ENCODE measurements around the gene RAB4B.

RAB4B gene

DNA sequence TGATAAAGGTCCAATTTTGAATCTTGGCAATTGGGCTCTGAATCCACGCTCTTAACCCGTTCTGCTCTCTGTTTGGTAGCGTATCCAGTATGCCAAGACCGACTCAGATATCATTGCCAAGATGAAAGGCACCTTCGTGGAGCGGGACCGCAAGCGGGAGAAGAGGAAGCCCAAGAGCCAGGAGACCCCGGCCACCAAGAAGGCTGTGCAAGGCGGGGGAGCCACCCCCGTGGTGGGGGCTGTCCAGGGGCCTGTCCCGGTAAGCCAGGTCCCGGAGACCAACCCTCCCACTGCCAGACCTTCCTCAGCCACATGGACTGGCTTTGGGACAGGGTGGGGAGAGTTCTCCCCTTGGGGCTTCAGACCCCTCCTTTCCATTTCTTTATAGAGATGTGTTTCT, 18.7 kb upstream of the RAB4B start:
- no peak for TF ChIP-seq EZH2phosphoT487 (IDR thresholded peaks at IDR 0.05; ENCODE audit: borderline replicate concordance)
- TF ChIP-seq, protein P1, sequence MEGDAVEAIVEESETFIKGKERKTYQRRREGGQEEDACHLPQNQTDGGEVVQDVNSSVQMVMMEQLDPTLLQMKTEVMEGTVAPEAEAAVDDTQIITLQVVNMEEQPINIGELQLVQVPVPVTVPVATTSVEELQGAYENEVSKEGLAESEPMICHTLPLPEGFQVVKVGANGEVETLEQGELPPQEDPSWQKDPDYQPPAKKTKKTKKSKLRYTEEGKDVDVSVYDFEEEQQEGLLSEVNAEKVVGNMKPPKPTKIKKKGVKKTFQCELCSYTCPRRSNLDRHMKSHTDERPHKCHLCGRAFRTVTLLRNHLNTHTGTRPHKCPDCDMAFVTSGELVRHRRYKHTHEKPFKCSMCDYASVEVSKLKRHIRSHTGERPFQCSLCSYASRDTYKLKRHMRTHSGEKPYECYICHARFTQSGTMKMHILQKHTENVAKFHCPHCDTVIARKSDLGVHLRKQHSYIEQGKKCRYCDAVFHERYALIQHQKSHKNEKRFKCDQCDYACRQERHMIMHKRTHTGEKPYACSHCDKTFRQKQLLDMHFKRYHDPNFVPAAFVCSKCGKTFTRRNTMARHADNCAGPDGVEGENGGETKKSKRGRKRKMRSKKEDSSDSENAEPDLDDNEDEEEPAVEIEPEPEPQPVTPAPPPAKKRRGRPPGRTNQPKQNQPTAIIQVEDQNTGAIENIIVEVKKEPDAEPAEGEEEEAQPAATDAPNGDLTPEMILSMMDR (conservative IDR thresholded peaks at IDR 0.05; ENCODE audit: low read length): no peak
- Histone ChIP-seq H3K4me3 (ENCODE audit: low read length, poor library complexity, severe bottlenecking) (no peak overlapping the region), H3K9me3 (ENCODE audit: insufficient read depth, low read depth, low read length) (no peaks in the 10 kb centered on the region), H3K4me1 (ENCODE audit: insufficient read depth, low read length, poor library complexity, severe bottlenecking) (peaks cover 29% of the 10 kb centered on the region), H3K36me3 (ENCODE audit: insufficient read depth, low read length) (peaks cover 75% of the 10 kb centered on the region; the same call in 1 of the 2 replicates), H4K20me1 (ENCODE audit: insufficient read depth, low read length, poor library complexity, severe bottlenecking) (peaks cover 50% of the 10 kb centered on the region), H3K79me2 (ENCODE audit: insufficient read depth, low read length) (peaks cover 77% of the 10 kb centered on the region), H3K9me2 (replicated peaks; ENCODE audit: low read depth, low read length) (no peaks in the 10 kb centered on the region), H3K4me2 (ENCODE audit: low read depth, low read length, poor library complexity, severe bottlenecking) (no peak overlapping the region), H2AFZ (ENCODE audit: low read length) (no peak overlapping the region), H3F3A (ENCODE audit: low read depth) (no peaks in the 10 kb centered on the region), H3K27me3 (ENCODE audit: insufficient read depth, low read length, poor library complexity, severe bottlenecking) (no peaks in the 10 kb centered on the region), H3K9ac (ENCODE audit: low read depth, low read length, poor library complexity, severe bottlenecking) (no peak overlapping the region)

DNA sequence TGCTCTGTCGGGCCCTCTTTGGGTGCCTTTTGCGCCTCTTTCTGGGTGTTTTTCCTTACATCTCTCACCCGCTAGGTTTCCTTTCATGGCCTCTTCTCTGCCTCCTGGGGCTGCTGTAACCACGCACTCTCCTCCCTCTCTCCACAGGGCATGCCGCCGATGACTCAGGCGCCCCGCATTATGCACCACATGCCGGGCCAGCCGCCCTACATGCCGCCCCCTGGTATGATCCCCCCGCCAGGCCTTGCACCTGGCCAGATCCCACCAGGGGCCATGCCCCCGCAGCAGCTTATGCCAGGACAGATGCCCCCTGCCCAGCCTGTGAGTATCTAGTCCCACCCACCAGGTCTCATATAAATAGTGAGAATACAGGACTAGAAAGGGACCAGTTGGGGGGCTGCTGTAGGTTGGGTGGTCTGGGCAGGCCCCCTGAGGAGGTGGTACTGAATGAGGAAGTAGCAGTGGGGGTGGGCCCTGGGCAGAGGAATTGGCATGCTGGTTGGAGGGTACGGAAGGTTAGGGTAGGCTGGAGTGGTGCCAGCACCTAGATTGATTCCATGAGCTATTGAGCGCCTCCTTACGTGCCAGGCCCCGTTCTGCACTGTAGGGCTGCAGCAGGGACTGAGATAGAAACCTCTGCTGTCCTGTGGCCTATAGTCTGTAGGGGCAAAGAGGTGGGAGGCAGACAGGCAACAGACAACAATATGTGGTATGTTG, 15.1 kb upstream of the RAB4B start:
- H3K4me1 ChIP-seq (ENCODE audit: insufficient read depth, low read length, poor library complexity, severe bottlenecking): no peaks in the 10 kb centered on the region
- H3K9me2 ChIP-seq (replicated peaks; ENCODE audit: low read depth, low read length): no peaks in the 10 kb centered on the region
- H2AFZ ChIP-seq (ENCODE audit: low read length): no peak overlapping the region
- no peak overlapping the region for H3K9ac ChIP-seq (ENCODE audit: low read depth, low read length, poor library complexity, severe bottlenecking)
- no peaks in the 10 kb centered on the region for H3F3A ChIP-seq (ENCODE audit: low read depth)
- no peak overlapping the region for H3K4me3 ChIP-seq (ENCODE audit: low read length, poor library complexity, severe bottlenecking)
- TF ChIP-seq EZH2phosphoT487 (IDR thresholded peaks at IDR 0.05; ENCODE audit: borderline replicate concordance): no peak
- TF ChIP-seq, protein P1 (conservative IDR thresholded peaks at IDR 0.05; ENCODE audit: low read length): no peak
- peaks cover 81% of the 10 kb centered on the region; the same call in 1 of the 2 replicates for H3K36me3 ChIP-seq (ENCODE audit: insufficient read depth, low read length)
- H4K20me1 ChIP-seq (ENCODE audit: insufficient read depth, low read length, poor library complexity, severe bottlenecking): peaks cover 19% of the 10 kb centered on the region
- H3K4me2 ChIP-seq (ENCODE audit: low read depth, low read length, poor library complexity, severe bottlenecking): no peak overlapping the region
- no peaks in the 10 kb centered on the region for H3K27me3 ChIP-seq (ENCODE audit: insufficient read depth, low read length, poor library complexity, severe bottlenecking)
- no peaks in the 10 kb centered on the region for H3K9me3 ChIP-seq (ENCODE audit: insufficient read depth, low read depth, low read length)
- H3K79me2 ChIP-seq (ENCODE audit: insufficient read depth, low read length): peaks cover 44% of the 10 kb centered on the region

DNA sequence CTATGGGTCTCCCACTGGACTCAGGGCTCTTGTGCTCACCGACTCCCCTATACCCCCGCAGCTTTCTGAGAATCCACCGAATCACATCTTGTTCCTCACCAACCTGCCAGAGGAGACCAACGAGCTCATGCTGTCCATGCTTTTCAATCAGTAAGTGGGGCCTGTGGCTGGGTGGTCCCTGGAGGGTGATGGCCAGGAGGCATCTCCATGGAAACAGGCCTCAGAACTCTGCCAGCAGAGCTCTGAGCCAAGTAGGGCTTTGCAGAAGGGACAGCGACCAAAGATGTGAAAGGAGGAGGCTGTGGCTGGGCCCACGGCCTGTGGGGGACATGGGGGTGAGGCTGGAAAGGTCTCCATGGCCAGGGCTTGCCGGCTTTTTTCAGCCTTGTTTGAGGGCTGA, 14.5 kb upstream of the RAB4B start:
- Histone ChIP-seq H2AFZ (ENCODE audit: low read length) (no peak overlapping the region), H3K9me3 (ENCODE audit: insufficient read depth, low read depth, low read length) (no peaks in the 10 kb centered on the region), H3F3A (ENCODE audit: low read depth) (no peaks in the 10 kb centered on the region), H3K9ac (ENCODE audit: low read depth, low read length, poor library complexity, severe bottlenecking) (no peak overlapping the region), H3K4me1 (ENCODE audit: insufficient read depth, low read length, poor library complexity, severe bottlenecking) (no peaks in the 10 kb centered on the region), H3K4me2 (ENCODE audit: low read depth, low read length, poor library complexity, severe bottlenecking) (no peak overlapping the region), H3K27me3 (ENCODE audit: insufficient read depth, low read length, poor library complexity, severe bottlenecking) (no peaks in the 10 kb centered on the region), H3K4me3 (ENCODE audit: low read length, poor library complexity, severe bottlenecking) (no peak overlapping the region), H3K79me2 (ENCODE audit: insufficient read depth, low read length) (peaks cover 38% of the 10 kb centered on the region), H3K36me3 (ENCODE audit: insufficient read depth, low read length) (peaks cover 76% of the 10 kb centered on the region; the same call in 1 of the 2 replicates), H3K9me2 (replicated peaks; ENCODE audit: low read depth, low read length) (no peaks in the 10 kb centered on the region), H4K20me1 (ENCODE audit: insufficient read depth, low read length, poor library complexity, severe bottlenecking) (peaks cover 16% of the 10 kb centered on the region)
- no peak for TF ChIP-seq EZH2phosphoT487 (IDR thresholded peaks at IDR 0.05; ENCODE audit: borderline replicate concordance)
- TF ChIP-seq, protein P1 (conservative IDR thresholded peaks at IDR 0.05; ENCODE audit: low read length): no peak

All from Loucy (cell line).